Myocyte (in vitro differentiated cells): Measurements from ENCODE around the gene FAM13B. TPM values are rescaled to one million over a fixed set of nuclear protein-coding genes. Genes with fewer than 3 reads are reported as not detected.
"Not testable (repeated sequence)": the region's sequence is repeated elsewhere in the genome, so short reads cannot be mapped to it uniquely, and the experiment has no call there.

Source experiments
- DNase-seq: peaks from one replicate; pipeline ENCODE4 v3.0.0-alpha.2; 2012; ENCODE audit warnings: low read depth
- total RNA-seq: library from RNA; depleted of rRNA; stranded (reverse); fragments of >200 nt; gene quantifications from 2 replicates; pipeline ENCODE4 v1.2.3, GENCODE V29; 2014

The FAM13B gene
- total RNA-seq, 1 donor from 2014 or later, result 20.6 TPM

GRCh38 chr5:138035605-138036537 is 3.0 kb upstream of the FAM13B start:
- DNase-seq, result peak; percentile 92

- peak; percentile 51 for DNase-seq
Measured at GRCh38 chr5:138033907-138034306, 1.0 kb upstream of the FAM13B start.

- no peak for DNase-seq
Measured at GRCh38 chr5:138033386-138033808, 518 bp upstream of the FAM13B start.

GRCh38 chr5:138032028-138032571 is 779 bp downstream of the FAM13B start:
- DNase-seq, result no peak

- DNase-seq, result no peak
Measured at GRCh38 chr5:138029944-138030343, 2.9 kb downstream of the FAM13B start.

GRCh38 chr5:138029501-138029900 is 3.4 kb downstream of the FAM13B start:
- DNase-seq, result no peak

GRCh38 chr5:138028971-138029365 is 3.9 kb downstream of the FAM13B start:
- DNase-seq, result no peak

- not testable (repeated sequence) for DNase-seq
Measured at GRCh38 chr5:138028262-138028970, 4.5 kb downstream of the FAM13B start.

GRCh38 chr5:138026793-138027192 is 6.1 kb downstream of the FAM13B start:
- DNase-seq, result not testable (repeated sequence)

GRCh38 chr5:138025285-138025684 is 7.6 kb downstream of the FAM13B start:
- DNase-seq, result no peak

GRCh38 chr5:138024117-138024516 is 8.8 kb downstream of the FAM13B start:
- peak; percentile 2 for DNase-seq

- DNase-seq, result no peak
Measured at GRCh38 chr5:138022912-138023311, 10.0 kb downstream of the FAM13B start.

- no peak for DNase-seq
Measured at GRCh38 chr5:138021771-138022170, 11.1 kb downstream of the FAM13B start.

- no peak for DNase-seq
Measured at GRCh38 chr5:138018849-138019248, 14.0 kb downstream of the FAM13B start.

GRCh38 chr5:138015916-138016315 is 17.0 kb downstream of the FAM13B start:
- DNase-seq, result no peak

GRCh38 chr5:138011991-138012390 is 20.9 kb downstream of the FAM13B start:
- no peak for DNase-seq

GRCh38 chr5:138000102-138000723 is 32.7 kb downstream of the FAM13B start:
- peak; percentile 40 for DNase-seq

GRCh38 chr5:137997726-137998213 is 35.1 kb downstream of the FAM13B start:
- no peak for DNase-seq

- no peak for DNase-seq
Measured at GRCh38 chr5:137995749-137996128, 37.1 kb downstream of the FAM13B start.

- peak; percentile 31 for DNase-seq
Measured at GRCh38 chr5:137995077-137995748, 37.7 kb downstream of the FAM13B start.

- no peak for DNase-seq
Measured at GRCh38 chr5:137994556-137994955, 38.3 kb downstream of the FAM13B start.
